ENCODE measurements around the gene PCDH18. TPM values are rescaled to one million over a fixed set of nuclear protein-coding genes. Genes with fewer than 3 reads are reported as not detected.
"Not testable (repeated sequence)": the region's sequence is repeated elsewhere in the genome, so short reads cannot be mapped to it uniquely, and the experiment has no call there.

The PCDH18 gene
- total RNA-seq, 1 experiment from 2014 or later, result 0.15 TPM

DNA sequence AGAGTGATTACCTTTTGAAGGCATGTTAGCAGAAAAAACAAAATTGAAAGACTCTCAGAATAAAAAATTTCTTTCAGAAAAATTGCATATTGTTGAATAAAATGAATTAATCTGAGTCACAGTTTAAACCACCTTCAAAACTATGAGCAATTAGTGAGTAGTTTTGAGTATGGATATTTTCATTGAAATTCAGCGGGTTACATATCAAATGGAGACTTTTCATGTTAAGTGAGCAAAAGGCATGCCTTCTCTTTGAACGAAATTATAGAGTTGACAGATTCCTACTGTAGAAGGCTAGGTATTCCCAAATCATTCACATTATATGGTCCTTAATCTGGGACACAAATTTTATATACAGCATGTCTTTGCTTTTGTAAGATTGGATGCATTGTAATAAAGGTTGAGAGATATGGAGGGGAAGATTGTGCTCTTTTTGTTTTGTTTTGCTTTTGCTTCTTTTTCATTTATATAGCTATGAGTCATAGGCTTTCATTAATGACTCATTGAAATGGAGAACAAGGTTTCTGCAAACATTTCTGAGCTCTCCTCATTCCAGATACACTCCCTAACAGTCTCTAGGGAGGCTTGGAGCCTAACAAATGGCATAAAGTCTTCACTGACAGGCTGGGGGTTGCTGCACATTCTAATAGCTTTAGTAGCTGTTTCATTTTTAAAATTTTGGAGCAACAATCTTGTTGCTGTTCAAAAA lies 21.6 kb downstream of the PCDH18 start:
- peak overlapping the region; percentile 40 for H3K4me2 ChIP-seq
- CTCF ChIA-PET, result no interaction called here

DNA sequence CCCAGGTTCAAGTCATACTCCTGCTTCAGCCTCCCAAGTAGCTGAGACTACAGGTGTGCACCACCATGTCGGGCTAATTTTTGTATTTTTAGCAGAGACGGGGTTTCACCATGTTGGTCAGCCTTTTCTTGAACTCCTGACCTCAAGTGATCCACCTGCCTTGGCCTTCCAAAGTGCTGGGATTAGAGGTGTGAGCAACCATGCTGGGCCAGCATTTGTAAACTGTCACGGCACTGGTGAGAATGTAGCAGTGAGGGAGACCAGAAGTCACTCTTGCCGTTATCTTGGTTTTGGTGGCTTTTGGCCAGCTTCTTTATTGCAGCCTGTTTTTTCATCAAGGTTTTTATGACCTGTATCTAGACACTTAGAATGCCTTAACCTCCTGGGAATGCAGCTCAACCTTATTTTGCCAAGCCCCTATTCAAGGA lies 22.4 kb downstream of the PCDH18 start:
- H3K4me1 ChIP-seq (replicated peaks; ENCODE audit: insufficient read depth), result no peaks in the 10 kb centered on the region
- intact Hi-C loops (cut with micrococcal nuclease; ENCODE audit: unreplicated experiment), result no loop called here
- ChIA-PET CTCF (no interaction called here), POLR2A (ENCODE audit: unreplicated experiment) (interaction anchor here (0.5 kb wide), 1 partner anchor 382 kb away, joined by 5 read pairs; no protein-coding TSS in a partner anchor)
- no peak overlapping the region for H3K4me2 ChIP-seq
- no peak overlapping the region for H2AFZ ChIP-seq
- no peak overlapping the region for H3K4me3 ChIP-seq
- DNase-seq, result peak in 1 of 2 experiments; percentile 22
- no peaks in the 10 kb centered on the region for H3F3A ChIP-seq (ENCODE audit: insufficient read depth, low read depth)
- H3K36me3 ChIP-seq (ENCODE audit: low read depth), result no peaks in the 10 kb centered on the region
- BruUV-seq (replicated peaks), result no TSS peak
- H3K9me3 ChIP-seq (ENCODE audit: insufficient read depth, low read depth), result no peaks in the 10 kb centered on the region
- H3K27ac ChIP-seq, result no peak overlapping the region
- no peaks in the 10 kb centered on the region for H3K79me2 ChIP-seq (ENCODE audit: low read depth)
- H3K9me2 ChIP-seq (ENCODE audit: insufficient read depth), result no peaks in the 10 kb centered on the region
- no peaks in the 10 kb centered on the region for H3K27me3 ChIP-seq (ENCODE audit: insufficient read depth, low read depth)
- TF ChIP-seq, protein P1, sequence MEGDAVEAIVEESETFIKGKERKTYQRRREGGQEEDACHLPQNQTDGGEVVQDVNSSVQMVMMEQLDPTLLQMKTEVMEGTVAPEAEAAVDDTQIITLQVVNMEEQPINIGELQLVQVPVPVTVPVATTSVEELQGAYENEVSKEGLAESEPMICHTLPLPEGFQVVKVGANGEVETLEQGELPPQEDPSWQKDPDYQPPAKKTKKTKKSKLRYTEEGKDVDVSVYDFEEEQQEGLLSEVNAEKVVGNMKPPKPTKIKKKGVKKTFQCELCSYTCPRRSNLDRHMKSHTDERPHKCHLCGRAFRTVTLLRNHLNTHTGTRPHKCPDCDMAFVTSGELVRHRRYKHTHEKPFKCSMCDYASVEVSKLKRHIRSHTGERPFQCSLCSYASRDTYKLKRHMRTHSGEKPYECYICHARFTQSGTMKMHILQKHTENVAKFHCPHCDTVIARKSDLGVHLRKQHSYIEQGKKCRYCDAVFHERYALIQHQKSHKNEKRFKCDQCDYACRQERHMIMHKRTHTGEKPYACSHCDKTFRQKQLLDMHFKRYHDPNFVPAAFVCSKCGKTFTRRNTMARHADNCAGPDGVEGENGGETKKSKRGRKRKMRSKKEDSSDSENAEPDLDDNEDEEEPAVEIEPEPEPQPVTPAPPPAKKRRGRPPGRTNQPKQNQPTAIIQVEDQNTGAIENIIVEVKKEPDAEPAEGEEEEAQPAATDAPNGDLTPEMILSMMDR (conservative IDR thresholded peaks at IDR 0.05), result no peak
- no peak for TF ChIP-seq EZH2 (IDR thresholded peaks at IDR 0.05; ENCODE audit: low read depth)
- no peaks in the 10 kb centered on the region for H4K20me1 ChIP-seq (ENCODE audit: insufficient read depth)

More for the DNA sequence above, 21.6 kb downstream of the PCDH18 start:
- Histone ChIP-seq H3K9me2 (ENCODE audit: insufficient read depth) (no peaks in the 10 kb centered on the region), H4K20me1 (ENCODE audit: insufficient read depth) (no peaks in the 10 kb centered on the region), H3K4me1 (replicated peaks; ENCODE audit: insufficient read depth) (no peaks in the 10 kb centered on the region), H3K36me3 (ENCODE audit: low read depth) (no peaks in the 10 kb centered on the region), H3K4me3 (no peak overlapping the region), H3K27me3 (ENCODE audit: insufficient read depth, low read depth) (no peaks in the 10 kb centered on the region), H3K9me3 (ENCODE audit: insufficient read depth, low read depth) (no peaks in the 10 kb centered on the region), H3K27ac (no peak overlapping the region), H2AFZ (no peak overlapping the region), H3F3A (ENCODE audit: insufficient read depth, low read depth) (no peaks in the 10 kb centered on the region), H3K79me2 (ENCODE audit: low read depth) (no peaks in the 10 kb centered on the region)
- POLR2A ChIA-PET (ENCODE audit: unreplicated experiment), result interaction anchor here (0.6 to 0.8 kb wide), 3 partner anchors 8 to 1267 kb away, joined by 8 to 9 read pairs (median 8); no protein-coding TSS in a partner anchor
- no TSS peak for BruUV-seq (replicated peaks)
- TF ChIP-seq EZH2 (IDR thresholded peaks at IDR 0.05; ENCODE audit: low read depth), result no peak
- TF ChIP-seq, protein P1 (conservative IDR thresholded peaks at IDR 0.05), result no peak
- DNase-seq, result peak in 1 of 2 experiments; percentile 39
- intact Hi-C loops (cut with micrococcal nuclease; ENCODE audit: unreplicated experiment), result no loop called here

DNA sequence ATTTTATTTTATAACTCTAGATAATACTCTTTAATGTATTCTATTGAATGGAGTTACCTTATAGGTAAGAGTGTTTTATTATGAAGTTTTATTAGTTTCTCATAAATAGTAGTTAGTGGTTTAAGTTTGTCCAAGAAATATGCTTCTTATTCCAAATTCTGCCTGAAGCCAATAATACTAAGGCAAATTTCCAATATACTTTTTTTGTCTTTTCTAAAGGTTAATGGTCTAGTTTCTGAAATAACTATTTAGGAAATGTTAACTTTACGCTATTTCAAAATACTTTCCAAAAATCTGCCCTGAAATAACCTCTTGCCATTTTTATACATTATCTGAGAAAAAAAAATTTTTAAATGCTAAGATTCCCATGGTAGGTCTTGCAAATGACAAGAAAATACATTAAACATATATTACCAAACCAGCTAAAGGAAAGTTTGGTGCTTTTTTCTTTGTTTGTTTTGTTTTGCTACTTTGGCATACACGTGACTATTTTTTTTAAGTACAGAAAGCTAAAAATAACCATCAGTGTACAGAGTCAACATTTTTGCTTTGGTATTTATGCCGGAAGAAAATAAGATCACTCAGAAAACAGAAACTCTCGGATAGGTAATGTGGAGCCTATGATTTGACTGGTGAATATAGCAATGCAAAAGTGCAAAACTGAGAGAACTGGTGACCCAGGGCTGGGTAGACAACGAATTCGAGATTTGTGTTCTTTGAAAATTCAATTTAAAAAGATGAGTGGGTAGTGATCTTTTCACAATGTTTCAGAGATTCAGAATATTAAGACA lies 29.8 kb downstream of the PCDH18 start:
- Histone ChIP-seq H3K27me3 (ENCODE audit: insufficient read depth, low read depth) (no peaks in the 10 kb centered on the region), H3K79me2 (ENCODE audit: low read depth) (no peaks in the 10 kb centered on the region), H3K9me2 (ENCODE audit: insufficient read depth) (no peaks in the 10 kb centered on the region), H3F3A (ENCODE audit: insufficient read depth, low read depth) (no peaks in the 10 kb centered on the region), H3K4me3 (no peak overlapping the region), H4K20me1 (ENCODE audit: insufficient read depth) (no peaks in the 10 kb centered on the region), H3K27ac (no peak overlapping the region), H3K36me3 (ENCODE audit: low read depth) (no peaks in the 10 kb centered on the region), H3K4me1 (replicated peaks; ENCODE audit: insufficient read depth) (no peaks in the 10 kb centered on the region), H3K4me2 (no peak overlapping the region), H2AFZ (no peak overlapping the region), H3K9me3 (ENCODE audit: insufficient read depth, low read depth) (no peaks in the 10 kb centered on the region)
- intact Hi-C loops (cut with micrococcal nuclease; ENCODE audit: unreplicated experiment), result no loop called here
- ChIA-PET CTCF (no interaction called here), POLR2A (ENCODE audit: unreplicated experiment) (interaction anchor here (0.6 kb wide), 1 partner anchor 8 kb away, joined by 9 read pairs; no protein-coding TSS in a partner anchor)
- no peak for DNase-seq
- TF ChIP-seq, protein P1 (conservative IDR thresholded peaks at IDR 0.05), result no peak
- TF ChIP-seq EZH2 (IDR thresholded peaks at IDR 0.05; ENCODE audit: low read depth), result no peak
- BruUV-seq (replicated peaks), result no TSS peak

DNA sequence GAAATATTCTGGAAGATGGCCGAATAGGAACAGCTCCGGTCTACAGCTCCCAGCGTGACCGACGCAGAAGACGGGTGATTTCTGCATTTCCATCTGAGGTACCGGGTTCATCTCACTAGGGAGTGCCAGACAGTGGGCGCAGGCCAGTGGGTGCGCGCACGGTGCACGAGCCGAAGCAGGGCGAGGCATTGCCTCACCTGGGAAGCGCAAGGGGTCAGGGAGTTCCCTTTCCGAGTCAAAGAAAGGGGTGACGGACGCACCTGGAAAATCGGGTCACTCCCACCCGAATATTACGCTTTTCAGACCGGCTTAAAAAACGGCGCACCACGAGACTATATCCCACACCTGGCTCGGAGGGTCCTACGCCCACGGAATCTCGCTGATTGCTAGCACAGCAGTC lies 36.0 kb downstream of the PCDH18 start:
- BruUV-seq (replicated peaks); intact Hi-C loops (cut with micrococcal nuclease; ENCODE audit: unreplicated experiment); H3K9me2 ChIP-seq (ENCODE audit: insufficient read depth); H3F3A ChIP-seq (ENCODE audit: insufficient read depth, low read depth); DNase-seq; POLR2A ChIA-PET (ENCODE audit: unreplicated experiment); CTCF ChIA-PET; H4K20me1 ChIP-seq (ENCODE audit: insufficient read depth); H2AFZ ChIP-seq; H3K27me3 ChIP-seq (ENCODE audit: insufficient read depth, low read depth); H3K79me2 ChIP-seq (ENCODE audit: low read depth); H3K27ac ChIP-seq; H3K36me3 ChIP-seq (ENCODE audit: low read depth); H3K9me3 ChIP-seq (ENCODE audit: insufficient read depth, low read depth); H3K4me1 ChIP-seq (replicated peaks; ENCODE audit: insufficient read depth): not testable (repeated sequence)
- H3K4me3 ChIP-seq, result peak overlapping the region; percentile 24; the same call in 1 of the 2 replicates
- 0 out of 2 replicates have a peak overlapping the region, but pooled peaks have one; percentile 55 for H3K4me2 ChIP-seq

Measured in PC-9 (cell line).